Endodermal cell (in vitro differentiated cells): Measurements from ENCODE around the gene CCDC92. TPM values are rescaled to one million over a fixed set of nuclear protein-coding genes. Genes with fewer than 3 reads are reported as not detected.

ENCODE experiments used
- DNase-seq: peaks from one replicate; pipeline ENCODE4 v3.0.0-alpha.2; 2017
- H3K27ac ChIP-seq: 2 replicates; pipeline ENCODE4 v1.5.1; 2013; ENCODE audit warnings: mild to moderate bottlenecking, low read depth, low read length, moderate library complexity
- H3K27me3 ChIP-seq: 2 replicates; pipeline ENCODE4 v1.6.1; 2013; ENCODE audit warnings: mild to moderate bottlenecking, low read length, moderate library complexity; ENCODE audit not compliant: insufficient read depth, control insufficient read depth, poor library complexity, severe bottlenecking
- H3K36me3 ChIP-seq: 2 replicates; pipeline ENCODE4 v1.7.0; 2013; ENCODE audit warnings: mild to moderate bottlenecking, low read length, moderate library complexity; ENCODE audit not compliant: control insufficient read depth, insufficient read depth
- H3K4me1 ChIP-seq: one replicate; pipeline ENCODE4 v1.7.0; 2013; ENCODE audit warnings: low read length; ENCODE audit not compliant: control insufficient read depth, insufficient read depth
- H3K4me3 ChIP-seq: 2 replicates; pipeline ENCODE4 v1.5.1; 2013; ENCODE audit warnings: mild to moderate bottlenecking, low read length, moderate library complexity
- H3K9ac ChIP-seq: 2 replicates; pipeline ENCODE4 v1.6.1; 2013; ENCODE audit warnings: mild to moderate bottlenecking, low read length, moderate library complexity; ENCODE audit not compliant: poor library complexity, severe bottlenecking; ENCODE audit errors: extremely low read depth
- H3K9me3 ChIP-seq: 2 replicates; pipeline ENCODE4 v1.6.1; 2013; ENCODE audit warnings: mild to moderate bottlenecking, low read length, moderate library complexity; ENCODE audit not compliant: control insufficient read depth
- H3K27ac Mint-ChIP-seq: 2 replicates; pipeline ENCODE4 v1.8.0; 2020; ENCODE audit warnings: mixed read lengths
- H3K27me3 Mint-ChIP-seq: 2 replicates; pipeline ENCODE4 v1.8.0; 2021; ENCODE audit warnings: mild to moderate bottlenecking, mixed read lengths; ENCODE audit not compliant: insufficient read depth
- H3K36me3 Mint-ChIP-seq: 2 replicates; pipeline ENCODE4 v1.8.0; 2020; ENCODE audit warnings: low read depth, mixed read lengths
- H3K4me1 Mint-ChIP-seq: 2 replicates; pipeline ENCODE4 v1.8.0; 2020; ENCODE audit warnings: mixed read lengths
- H3K4me3 Mint-ChIP-seq: 2 replicates; pipeline ENCODE4 v1.8.0; 2020; ENCODE audit warnings: mild to moderate bottlenecking, moderate library complexity, mixed read lengths
- H3K9me3 Mint-ChIP-seq: 2 replicates; pipeline ENCODE4 v1.8.0; 2020; ENCODE audit warnings: mild to moderate bottlenecking, mixed read lengths
- CTCF ChIP-seq: fragments of 200-600 bp; sonication (generic); conservative IDR thresholded peaks from 2 replicates; pipeline ENCODE4 v1.5.0; 2021; ENCODE audit warnings: antibody characterized with exemption, mild to moderate bottlenecking
- WGBS, 2 experiments: methylation state at CpG; one replicate each; pipeline versions ENCODE4 v1.1.5 to v1.1.7; 2013; ENCODE audit warnings: missing lambda C conversion rate in 2 of 2, mixed read lengths in 1 of 2; ENCODE audit not compliant: insufficient coverage in 1 of 2, insufficient read length in 1 of 2; 5-methylcytosine and 5-hydroxymethylcytosine counted together
- long read RNA-seq, 4 experiments: library from polyadenylated mRNA in 2 of 4; library from RNA in 1 of 4; library from capped mRNA in 1 of 4; stranded (forward) in 3 of 4; unstranded in 1 of 4; transcript quantifications; one replicate each; pipeline ENCODE4 v2.0.0, GENCODE V29; 2020 to 2021; ENCODE audit warnings: inconsistent platforms in 1 of 4
- polyA plus RNA-seq, 2 experiments: library from polyadenylated mRNA; stranded (reverse); fragments of 50-300 nt; gene quantifications; one replicate each; pipeline ENCODE4 v1.2.3, GENCODE V29; 2013
- total RNA-seq, 2 donors: library from RNA; stranded (reverse); fragmentation: NEBNext Ultra II Directional in 1 of 2; extraction: Animal tissue kit (Norgen Biotek cat#: 25700) in 1 of 2; gene quantifications; 2 replicates in 1 of 2; 3 replicates in 1 of 2; pipeline ENCODE4 v1.2.1, GENCODE V29; 2021

CCDC92 gene
- 10 to 100 TPM; 37.9 to 45.1 TPM for total RNA-seq
- 29.7 TPM for polyA plus RNA-seq (2013, experiment 1 of 2)
- polyA plus RNA-seq (2013, experiment 2 of 2), result 28.1 TPM
- long read RNA-seq, experiment 1, full-length matches to known transcripts, result 13 of 31 reads
- long read RNA-seq, experiment 1, partial matches to known transcripts, result 2 of 31 reads
- long read RNA-seq, experiment 1, other reads (novel, unspliced or antisense), result 16 of 31 reads
- long read RNA-seq, experiment 2, full-length matches to known transcripts, result 107 of 131 reads
- long read RNA-seq, experiment 2, partial matches to known transcripts, result 1 of 131 reads
- long read RNA-seq, experiment 2, other reads (novel, unspliced or antisense), result 23 of 131 reads
- long read RNA-seq, experiment 3, partial matches to known transcripts, result 1 of 5 reads
- long read RNA-seq, experiment 3, other reads (novel, unspliced or antisense), result 2 of 5 reads
- long read RNA-seq, experiment 4, partial matches to known transcripts, result 0 of 2 reads
- long read RNA-seq, experiment 4, other reads (novel, unspliced or antisense), result 1 of 2 reads

- Mint-ChIP-seq H3K27ac (peak within 1 kb of the TSS; percentile 94), H3K9me3 (no peaks in the 10 kb centered on the region), H3K4me1 (peaks cover 20% of the 10 kb centered on the region), H3K4me3 (peak within 1 kb of the TSS; percentile 84), H3K36me3 (peaks cover 43% of the 10 kb centered on the region), H3K27me3 (peaks cover 43% of the 10 kb centered on the region)
- no peak for TF ChIP-seq CTCF
- Histone ChIP-seq H3K4me3 (peak within 1 kb of the TSS; percentile 99), H3K27me3 (peaks cover 35% of the 10 kb centered on the region), H3K27ac (peak within 1 kb of the TSS; percentile 78), H3K36me3 (peaks cover 37% of the 10 kb centered on the region), H3K4me1 (peaks cover 6% of the 10 kb centered on the region), H3K9me3 (no peaks in the 10 kb centered on the region), H3K9ac (peak within 1 kb of the TSS; percentile 78)
- DNase-seq, result peak; percentile 99
- WGBS, 2 experiments, result 0% methylated on average over 13 to 126 of the region's 138 CpGs
Observed at GRCh38 chr12:123972457-123973401, at the start of gene CCDC92, which contains the start of gene ZNF664. Gene CCDC92, minus strand, starts transcription at chr12:123972831. Its CDS starts 28,526 bp downstream, at chr12:123944305. Gene ZNF664, plus strand, starts transcription at chr12:123973215. Its CDS starts 38,930 bp downstream, at chr12:124012145.

GRCh38 chr12:124022161-124022560 lies 49.5 kb upstream of the CCDC92 start:
- Histone ChIP-seq H3K27me3 (no peaks in the 10 kb centered on the region), H3K4me1 (no peaks in the 10 kb centered on the region), H3K36me3 (no peaks in the 10 kb centered on the region), H3K9ac (no peak overlapping the region), H3K4me3 (no peak overlapping the region), H3K27ac (no peak overlapping the region), H3K9me3 (peaks cover 16% of the 10 kb centered on the region)
- H3K27me3 Mint-ChIP-seq, result peaks cover 2% of the 10 kb centered on the region
- no peak for DNase-seq
- H3K4me1 Mint-ChIP-seq, result peaks cover 2% of the 10 kb centered on the region
- TF ChIP-seq CTCF, result no peak
- no peak overlapping the region for H3K27ac Mint-ChIP-seq
- peaks cover 13% of the 10 kb centered on the region for H3K36me3 Mint-ChIP-seq
- H3K4me3 Mint-ChIP-seq, result no peak overlapping the region
- H3K9me3 Mint-ChIP-seq, result peaks cover 24% of the 10 kb centered on the region
- 94 to 97% methylated on average over 2 to 3 of the region's 3 CpGs for WGBS, 2 experiments

GRCh38 chr12:124021007-124021406 lies 48.4 kb upstream of the CCDC92 start:
- no peak overlapping the region for H3K27ac Mint-ChIP-seq
- Histone ChIP-seq H3K9me3 (peaks cover 6% of the 10 kb centered on the region), H3K27ac (no peak overlapping the region), H3K36me3 (no peaks in the 10 kb centered on the region), H3K4me1 (no peaks in the 10 kb centered on the region), H3K4me3 (no peak overlapping the region), H3K27me3 (no peaks in the 10 kb centered on the region), H3K9ac (no peak overlapping the region)
- H3K9me3 Mint-ChIP-seq, result peaks cover 17% of the 10 kb centered on the region
- peaks cover 13% of the 10 kb centered on the region for H3K36me3 Mint-ChIP-seq
- H3K4me1 Mint-ChIP-seq, result peaks cover 5% of the 10 kb centered on the region
- no peak for TF ChIP-seq CTCF
- no peak overlapping the region for H3K4me3 Mint-ChIP-seq
- H3K27me3 Mint-ChIP-seq, result no peaks in the 10 kb centered on the region
- DNase-seq, result peak; percentile 47
- WGBS, 2 experiments, result 87% methylated on average over 3 of the region's 3 CpGs; no CpG with 5 or more reads in 1 of the 2 experiments
